Measurements from ENCODE around the gene IGHMBP2.
A peak's percentile ranks its signal among the peaks of the same experiment; 100 is the strongest.

The IGHMBP2 gene

GRCh38 chr11:68862421-68862820, 41.3 kb upstream of the IGHMBP2 start:
- H3K27ac ChIP-seq (ENCODE audit: insufficient read depth in 1 of 2, low read depth in 1 of 2, low read length in 2 of 2, poor library complexity in 1 of 2, severe bottlenecking in 2 of 2), result no peak overlapping the region
- no peaks in the 10 kb centered on the region for H3K4me1 ChIP-seq (ENCODE audit: control extremely low read depth in 1 of 4, control insufficient read depth in 4 of 4, insufficient read depth in 4 of 4, low read length in 3 of 4)
- 78% methylated on average over 5 of the region's 6 CpGs for WGBS (ENCODE audit: insufficient coverage)
- POLR2A ChIA-PET, result no interaction called here
- no peak overlapping the region for H3K4me3 ChIP-seq (ENCODE audit: control insufficient read depth in 1 of 7, extremely low read depth in 1 of 7, insufficient read depth in 4 of 7, low read depth in 2 of 7, low read length in 6 of 7)
- CTCF ChIA-PET, result no interaction called here
- H3K36me3 ChIP-seq (ENCODE audit: control insufficient read depth in 4 of 4, insufficient read depth in 4 of 4, low read length in 3 of 4), result no peaks in the 10 kb centered on the region
- no peaks in the 10 kb centered on the region for H3K27me3 ChIP-seq (replicated peaks in 2 of 5; ENCODE audit: control insufficient read depth in 4 of 5, insufficient read depth in 5 of 5, low read length in 4 of 5)
- no peak for DNase-seq
- peaks cover 2 to 5% (median 4%) of the 10 kb centered on the region in 5 experiments for H3K9me3 ChIP-seq (ENCODE audit: control extremely low read depth in 1 of 5, control insufficient read depth in 4 of 5, insufficient read depth in 2 of 5, low read depth in 1 of 5, low read length in 4 of 5)

GRCh38 chr11:68863553-68864265, 40.0 kb upstream of the IGHMBP2 start:
- POLR2A ChIA-PET, result no interaction called here
- Histone ChIP-seq H3K9me3 (ENCODE audit: control extremely low read depth in 1 of 5, control insufficient read depth in 4 of 5, insufficient read depth in 2 of 5, low read depth in 1 of 5, low read length in 4 of 5) (peaks cover 2 to 5% (median 4%) of the 10 kb centered on the region in 5 experiments), H3K4me3 (ENCODE audit: control insufficient read depth in 1 of 7, extremely low read depth in 1 of 7, insufficient read depth in 4 of 7, low read depth in 2 of 7, low read length in 6 of 7) (no peak overlapping the region), H3K4me1 (ENCODE audit: control extremely low read depth in 1 of 4, control insufficient read depth in 4 of 4, insufficient read depth in 4 of 4, low read length in 3 of 4) (peaks cover 0 to 3% (median 0%) of the 10 kb centered on the region in 4 experiments), H3K36me3 (ENCODE audit: control insufficient read depth in 4 of 4, insufficient read depth in 4 of 4, low read length in 3 of 4) (no peaks in the 10 kb centered on the region), H3K27ac (ENCODE audit: insufficient read depth in 1 of 2, low read depth in 1 of 2, low read length in 2 of 2, poor library complexity in 1 of 2, severe bottlenecking in 2 of 2) (no peak overlapping the region), H3K27me3 (replicated peaks in 2 of 5; ENCODE audit: control insufficient read depth in 4 of 5, insufficient read depth in 5 of 5, low read length in 4 of 5) (no peaks in the 10 kb centered on the region)
- WGBS (ENCODE audit: insufficient coverage), result 100% methylated on average over 1 of the region's 3 CpGs
- no peak for DNase-seq
- CTCF ChIA-PET, result no interaction called here

GRCh38 chr11:68865241-68865640, 38.5 kb upstream of the IGHMBP2 start:
- DNase-seq, result no peak
- POLR2A ChIA-PET, result no interaction called here

GRCh38 chr11:68867066-68867465, 36.6 kb upstream of the IGHMBP2 start:
- Histone ChIP-seq H3K36me3 (ENCODE audit: control insufficient read depth in 4 of 4, insufficient read depth in 4 of 4, low read length in 3 of 4) (no peaks in the 10 kb centered on the region), H3K4me1 (ENCODE audit: control extremely low read depth in 1 of 4, control insufficient read depth in 4 of 4, insufficient read depth in 4 of 4, low read length in 3 of 4) (peaks cover 0 to 24% (median 16%) of the 10 kb centered on the region in 4 experiments), H3K27me3 (replicated peaks in 2 of 5; ENCODE audit: control insufficient read depth in 4 of 5, insufficient read depth in 5 of 5, low read length in 4 of 5) (no peaks in the 10 kb centered on the region), H3K4me3 (ENCODE audit: control insufficient read depth in 1 of 7, extremely low read depth in 1 of 7, insufficient read depth in 4 of 7, low read depth in 2 of 7, low read length in 6 of 7) (no peak overlapping the region), H3K9me3 (ENCODE audit: control extremely low read depth in 1 of 5, control insufficient read depth in 4 of 5, insufficient read depth in 2 of 5, low read depth in 1 of 5, low read length in 4 of 5) (peaks cover 2 to 5% (median 4%) of the 10 kb centered on the region in 5 experiments), H3K27ac (ENCODE audit: insufficient read depth in 1 of 2, low read depth in 1 of 2, low read length in 2 of 2, poor library complexity in 1 of 2, severe bottlenecking in 2 of 2) (no peak overlapping the region)
- CTCF ChIA-PET, result interaction anchor here (3.8 kb wide), 1 partner anchor 22 kb away, joined by 21 read pairs; no protein-coding TSS in a partner anchor
- WGBS (ENCODE audit: insufficient coverage), result 100% methylated on average over 1 of the region's 6 CpGs
- no peak for DNase-seq
- POLR2A ChIA-PET, result no interaction called here

More at GRCh38 chr11:68865241-68865640, 38.5 kb upstream of the IGHMBP2 start:
- WGBS (ENCODE audit: insufficient coverage), result 98% methylated on average over 9 of the region's 11 CpGs
- Histone ChIP-seq H3K4me3 (ENCODE audit: control insufficient read depth in 1 of 7, extremely low read depth in 1 of 7, insufficient read depth in 4 of 7, low read depth in 2 of 7, low read length in 6 of 7) (no peak overlapping the region), H3K27ac (ENCODE audit: insufficient read depth in 1 of 2, low read depth in 1 of 2, low read length in 2 of 2, poor library complexity in 1 of 2, severe bottlenecking in 2 of 2) (no peak overlapping the region), H3K36me3 (ENCODE audit: control insufficient read depth in 4 of 4, insufficient read depth in 4 of 4, low read length in 3 of 4) (no peaks in the 10 kb centered on the region), H3K27me3 (replicated peaks in 2 of 5; ENCODE audit: control insufficient read depth in 4 of 5, insufficient read depth in 5 of 5, low read length in 4 of 5) (no peaks in the 10 kb centered on the region), H3K9me3 (ENCODE audit: control extremely low read depth in 1 of 5, control insufficient read depth in 4 of 5, insufficient read depth in 2 of 5, low read depth in 1 of 5, low read length in 4 of 5) (peaks cover 2 to 5% (median 4%) of the 10 kb centered on the region in 5 experiments), H3K4me1 (ENCODE audit: control extremely low read depth in 1 of 4, control insufficient read depth in 4 of 4, insufficient read depth in 4 of 4, low read length in 3 of 4) (peaks cover 0 to 17% (median 11%) of the 10 kb centered on the region in 4 experiments)
- CTCF ChIA-PET, result no interaction called here

GRCh38 chr11:68868221-68868835, 35.4 kb upstream of the IGHMBP2 start:
- Histone ChIP-seq H3K4me3 (ENCODE audit: control insufficient read depth in 1 of 7, extremely low read depth in 1 of 7, insufficient read depth in 4 of 7, low read depth in 2 of 7, low read length in 6 of 7) (no peak overlapping the region), H3K27ac (ENCODE audit: insufficient read depth in 1 of 2, low read depth in 1 of 2, low read length in 2 of 2, poor library complexity in 1 of 2, severe bottlenecking in 2 of 2) (no peak overlapping the region), H3K9me3 (ENCODE audit: control extremely low read depth in 1 of 5, control insufficient read depth in 4 of 5, insufficient read depth in 2 of 5, low read depth in 1 of 5, low read length in 4 of 5) (peaks cover 2 to 5% (median 4%) of the 10 kb centered on the region in 5 experiments), H3K4me1 (ENCODE audit: control extremely low read depth in 1 of 4, control insufficient read depth in 4 of 4, insufficient read depth in 4 of 4, low read length in 3 of 4) (peaks cover 0 to 24% (median 16%) of the 10 kb centered on the region in 4 experiments), H3K27me3 (replicated peaks in 2 of 5; ENCODE audit: control insufficient read depth in 4 of 5, insufficient read depth in 5 of 5, low read length in 4 of 5) (no peaks in the 10 kb centered on the region), H3K36me3 (ENCODE audit: control insufficient read depth in 4 of 4, insufficient read depth in 4 of 4, low read length in 3 of 4) (no peaks in the 10 kb centered on the region)
- POLR2A ChIA-PET, result no interaction called here
- no peak for DNase-seq
- CTCF ChIA-PET, result interaction anchor here (1.2 to 3.8 kb wide), 4 partner anchors 9 to 44 kb away, joined by 4 to 21 read pairs (median 10); no protein-coding TSS in a partner anchor
- WGBS (ENCODE audit: insufficient coverage), result 98% methylated on average over 12 of the region's 18 CpGs

GRCh38 chr11:68870470-68870869, 33.2 kb upstream of the IGHMBP2 start:
- no peaks in the 10 kb centered on the region for H3K9me3 ChIP-seq (ENCODE audit: control extremely low read depth in 1 of 5, control insufficient read depth in 4 of 5, insufficient read depth in 2 of 5, low read depth in 1 of 5, low read length in 4 of 5)
- no peaks in the 10 kb centered on the region for H3K27me3 ChIP-seq (replicated peaks in 2 of 5; ENCODE audit: control insufficient read depth in 4 of 5, insufficient read depth in 5 of 5, low read length in 4 of 5)
- ChIA-PET CTCF (interaction anchor here (1.2 to 3.8 kb wide), 4 partner anchors 12 to 72 kb away, joined by 3 to 21 read pairs (median 10); no protein-coding TSS in a partner anchor), POLR2A (no interaction called here)
- peaks cover 0 to 24% (median 16%) of the 10 kb centered on the region in 4 experiments for H3K4me1 ChIP-seq (ENCODE audit: control extremely low read depth in 1 of 4, control insufficient read depth in 4 of 4, insufficient read depth in 4 of 4, low read length in 3 of 4)
- peak overlapping the region in 4 of 7 experiments; percentile 62 to 89 (median 76) for H3K4me3 ChIP-seq (ENCODE audit: control insufficient read depth in 1 of 7, extremely low read depth in 1 of 7, insufficient read depth in 4 of 7, low read depth in 2 of 7, low read length in 6 of 7)
- DNase-seq, result peak in 2 of 3 donors; percentile 22 to 36
- WGBS (ENCODE audit: insufficient coverage), result 52% methylated on average over 7 of the region's 9 CpGs
- H3K36me3 ChIP-seq (ENCODE audit: control insufficient read depth in 4 of 4, insufficient read depth in 4 of 4, low read length in 3 of 4), result no peaks in the 10 kb centered on the region
- H3K27ac ChIP-seq (ENCODE audit: insufficient read depth in 1 of 2, low read depth in 1 of 2, low read length in 2 of 2, poor library complexity in 1 of 2, severe bottlenecking in 2 of 2), result peak overlapping the region in 1 of 2 experiments; percentile 29

Data from common myeloid progenitor, CD34-positive (primary cell).